NCI-H1105 treated with DMSO at 0.1 percent for 48 hours (cell line): ENCODE results near the gene ACTR5.
"Not testable (repeated sequence)": the region's sequence is repeated elsewhere in the genome, so short reads cannot be mapped to it uniquely, and the experiment has no call there.

ENCODE experiments used
- DNase-seq: peaks from one replicate; lab custom pipeline; 2025; lab: John Stamatoyannopoulos, UW

The ACTR5 gene

DNA sequence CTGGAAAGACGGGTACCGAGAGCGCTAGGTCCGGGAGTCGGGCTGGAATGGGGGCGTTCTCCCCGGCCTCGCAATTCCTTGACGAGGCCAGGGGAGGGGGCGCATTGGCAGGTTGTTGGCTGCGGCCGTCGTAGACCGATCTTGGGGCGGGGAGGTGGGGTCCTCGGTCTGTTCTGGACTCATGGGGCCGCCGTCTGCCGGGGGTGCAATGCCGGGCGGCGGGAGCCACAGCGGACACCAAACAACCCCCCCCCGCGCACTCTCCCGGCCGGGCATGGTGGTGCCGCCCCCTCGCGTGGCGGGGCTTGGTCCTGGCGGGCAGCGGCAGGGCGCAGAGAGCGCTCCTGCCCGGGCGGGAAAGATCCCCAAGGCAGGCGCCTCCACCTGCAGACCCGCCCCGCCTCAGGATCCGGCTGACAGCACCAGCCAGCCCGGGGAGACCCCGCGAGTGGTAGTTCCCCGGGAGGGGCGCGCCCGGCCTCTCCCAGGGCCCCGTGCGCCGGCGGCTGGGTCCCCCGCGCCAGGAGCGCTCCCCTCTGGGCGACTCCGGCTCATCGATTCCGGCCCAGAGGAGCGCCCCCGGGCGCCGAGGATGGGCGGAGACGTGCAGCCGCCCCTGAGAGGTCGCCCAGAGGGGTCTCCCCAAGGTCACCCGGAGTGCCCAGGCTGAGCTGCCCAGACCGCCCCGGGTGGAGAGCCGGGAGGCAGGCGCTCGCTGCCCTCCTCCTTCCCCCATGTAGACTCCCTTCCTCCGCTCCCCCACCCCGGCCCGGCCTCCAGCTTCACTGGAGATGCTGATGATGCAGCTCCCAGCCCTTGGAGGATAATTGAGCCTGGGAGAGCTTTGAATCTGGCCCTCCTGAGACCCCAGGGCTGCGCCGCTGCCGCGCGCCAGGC lies 57.9 kb downstream of the ACTR5 start:
- DNase-seq = peak; percentile 4

DNA sequence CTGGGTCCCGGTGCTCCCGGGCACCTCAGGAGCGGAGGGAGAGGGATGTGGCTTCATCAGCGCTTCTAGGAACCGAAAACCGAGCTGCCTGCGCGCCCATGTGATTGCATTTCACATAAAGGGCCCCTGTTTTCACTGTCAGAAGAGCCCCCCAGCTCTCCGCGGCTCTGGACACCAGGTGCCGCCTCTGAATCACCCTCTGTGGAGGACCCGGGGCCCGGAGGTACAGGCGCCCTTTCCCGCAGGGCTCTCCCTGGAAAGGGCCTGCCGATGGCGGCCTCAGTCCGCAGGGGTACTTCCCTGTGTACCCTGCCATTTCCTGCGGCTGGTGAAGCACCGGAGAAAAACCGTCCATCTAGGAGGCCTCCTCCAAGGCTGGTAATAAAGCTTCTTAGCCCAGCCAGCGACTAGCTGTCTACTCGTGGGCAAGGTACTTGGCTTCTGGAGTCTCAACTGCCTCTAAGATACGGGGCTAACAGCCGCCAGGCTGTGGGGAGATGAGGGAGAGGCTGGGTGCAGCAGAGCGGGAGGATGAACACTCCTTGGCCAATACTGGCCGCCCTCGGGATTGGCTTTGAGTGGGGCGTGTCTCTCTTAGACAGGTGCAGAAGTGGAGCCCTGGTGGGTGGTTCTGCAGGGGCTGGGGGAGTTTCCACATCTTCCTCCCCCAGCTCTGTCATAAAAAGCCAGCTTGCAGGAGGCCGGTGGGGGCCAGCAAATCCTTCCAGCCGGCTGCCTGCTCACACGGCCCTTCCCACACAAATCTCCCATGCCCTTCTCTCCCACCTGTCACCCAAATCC lies 58.8 kb downstream of the ACTR5 start:
- no peak for DNase-seq

DNA sequence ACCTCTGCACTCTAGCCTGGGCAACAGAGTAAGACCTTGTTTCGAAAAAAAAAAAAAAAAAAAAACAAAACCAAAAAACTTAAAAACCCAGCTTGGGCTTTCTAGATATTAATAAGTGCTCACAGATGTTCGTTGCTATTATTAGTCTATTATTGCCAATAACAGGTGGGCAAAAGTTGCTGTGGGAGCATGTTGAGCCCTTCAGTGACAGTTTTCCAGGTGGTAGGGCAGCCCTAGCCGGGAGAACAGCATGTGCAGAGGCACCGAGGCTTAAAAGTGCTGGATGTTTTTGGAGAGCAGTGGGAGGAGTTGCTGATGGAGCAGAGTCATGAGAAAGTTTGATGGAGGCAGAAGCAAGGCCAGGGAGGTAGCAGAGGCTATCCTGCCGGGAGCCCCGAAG lies 61.7 kb downstream of the ACTR5 start:
- no peak for DNase-seq

DNA sequence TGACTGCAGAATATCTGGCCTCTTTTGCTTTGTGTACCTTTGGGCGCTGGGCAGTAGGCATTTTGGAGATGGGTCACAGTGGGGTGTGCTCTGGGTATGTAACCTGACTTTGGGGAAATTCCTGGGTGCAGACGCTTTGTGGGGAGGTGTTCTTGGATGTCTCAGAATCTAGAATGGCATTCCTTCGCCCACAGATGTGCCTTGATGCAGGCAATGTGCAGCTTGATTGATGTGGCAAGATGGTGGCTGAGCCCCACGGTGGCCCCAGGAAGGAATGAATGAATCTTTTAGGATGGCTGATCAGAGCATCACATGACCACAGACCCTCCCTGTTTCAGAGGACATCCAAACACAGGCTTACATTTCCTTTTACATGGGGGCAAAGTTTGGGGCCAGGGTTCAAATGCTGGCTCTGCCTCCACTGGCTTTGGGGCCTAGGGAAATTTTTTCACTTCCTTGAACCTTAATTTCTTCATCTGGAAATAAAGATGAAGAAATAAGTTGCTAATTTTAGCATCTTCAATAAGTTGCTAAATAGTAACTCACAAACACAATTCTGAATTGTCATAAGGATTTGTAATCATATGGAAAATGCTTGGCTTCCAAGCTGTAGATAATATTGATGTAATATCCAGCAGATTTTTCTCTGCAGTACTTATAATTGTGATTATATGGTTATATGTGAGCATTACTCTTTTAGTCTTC lies 62.8 kb downstream of the ACTR5 start:
- no peak for DNase-seq

DNA sequence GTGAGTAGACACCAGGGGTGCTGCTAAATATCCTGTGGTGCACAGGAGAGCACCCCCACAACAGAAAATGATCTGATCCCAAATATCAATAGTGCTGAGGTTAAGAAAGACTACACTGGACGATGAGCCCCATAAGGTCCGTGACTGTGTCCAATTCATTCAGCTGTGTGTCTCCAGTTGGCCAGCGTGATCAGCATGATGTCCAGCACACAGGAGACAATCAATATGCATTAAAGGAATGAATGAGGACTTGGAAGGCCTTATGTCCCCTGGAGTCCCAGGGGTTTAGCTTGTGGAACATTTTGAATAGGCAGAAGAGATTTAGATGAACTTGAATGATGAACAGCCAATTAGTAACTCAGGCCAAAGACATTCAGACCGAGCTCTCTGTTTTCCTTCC lies 63.5 kb downstream of the ACTR5 start:
- DNase-seq = no peak

DNA sequence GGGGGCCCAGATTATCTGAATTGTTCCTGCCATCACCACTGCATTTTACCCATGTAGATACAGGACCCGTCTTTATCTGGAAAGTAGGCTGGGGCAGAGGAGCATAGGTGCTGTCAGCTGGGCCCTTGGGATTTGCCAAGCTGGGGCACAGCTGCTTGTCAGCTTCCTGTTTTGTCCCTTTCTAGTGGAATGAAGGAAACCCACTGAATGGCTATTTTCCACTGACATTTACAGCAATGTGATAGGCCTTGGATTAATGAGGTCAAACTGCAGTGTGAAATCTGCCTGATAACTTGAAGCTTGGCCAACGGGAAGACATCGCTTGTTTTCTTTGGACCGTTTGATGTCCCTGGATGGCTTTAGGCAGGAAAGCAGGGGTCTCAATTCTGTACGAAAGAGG lies 63.9 kb downstream of the ACTR5 start:
- no peak for DNase-seq

DNA sequence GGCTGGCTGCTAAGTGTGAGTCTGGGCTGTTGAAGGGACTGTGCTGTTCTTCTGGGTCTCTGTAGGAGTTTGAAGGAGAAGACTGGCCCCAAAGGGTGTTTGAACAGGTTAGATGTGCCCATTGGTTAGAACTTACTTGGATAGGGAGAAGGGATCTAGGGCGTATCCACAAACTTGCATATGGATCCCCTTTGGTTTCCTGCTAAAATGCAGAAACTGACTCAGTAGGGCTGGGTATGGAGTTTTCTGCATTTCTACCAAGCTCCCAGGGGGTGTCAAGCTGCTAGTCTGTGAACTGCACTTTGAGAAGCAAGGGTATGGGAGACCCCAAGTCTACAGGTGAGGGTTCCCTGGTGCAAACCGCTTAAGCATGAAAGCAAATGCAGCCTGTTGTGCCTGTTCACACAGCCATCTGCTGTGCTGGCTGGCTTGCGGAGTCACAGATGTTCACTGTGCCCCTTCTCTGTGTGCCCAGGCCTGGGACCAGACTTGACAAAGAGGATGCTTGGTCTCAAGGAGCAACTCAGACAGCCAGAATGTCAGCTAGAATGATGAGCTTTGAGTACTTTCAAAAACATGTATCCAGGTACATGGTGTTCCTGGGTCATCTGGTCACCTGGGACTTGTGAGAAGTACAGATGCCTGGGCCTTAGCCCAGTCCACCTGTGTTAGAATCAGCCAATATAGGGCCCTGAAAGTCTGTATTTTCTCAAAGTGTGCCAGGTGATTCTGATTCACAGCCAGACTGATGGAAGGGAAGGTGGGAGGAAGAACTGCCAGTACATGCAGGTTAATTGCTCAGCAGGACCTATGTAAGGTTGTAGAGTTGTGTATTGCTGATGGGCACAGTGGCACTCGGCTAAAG lies 64.7 kb downstream of the ACTR5 start:
- DNase-seq = no peak

DNA sequence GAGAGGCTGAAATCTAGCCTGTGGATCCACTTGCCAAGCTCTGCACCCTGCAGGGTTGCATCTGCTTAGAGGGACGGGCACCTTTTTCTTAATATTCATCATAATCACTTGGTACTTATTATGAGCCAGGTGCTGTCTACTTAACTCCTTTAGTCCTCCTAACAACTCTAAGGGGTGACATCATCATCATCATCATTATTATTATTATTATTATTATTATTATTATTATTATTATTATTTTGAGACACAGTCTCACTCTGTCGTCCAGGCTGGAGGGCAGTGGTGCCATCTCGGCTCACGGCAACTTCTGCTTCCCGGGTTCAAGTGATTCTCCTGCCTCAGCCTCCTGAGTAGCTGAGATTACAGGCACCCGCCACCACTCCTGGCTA lies 65.3 kb downstream of the ACTR5 start:
- not testable (repeated sequence) for DNase-seq

DNA sequence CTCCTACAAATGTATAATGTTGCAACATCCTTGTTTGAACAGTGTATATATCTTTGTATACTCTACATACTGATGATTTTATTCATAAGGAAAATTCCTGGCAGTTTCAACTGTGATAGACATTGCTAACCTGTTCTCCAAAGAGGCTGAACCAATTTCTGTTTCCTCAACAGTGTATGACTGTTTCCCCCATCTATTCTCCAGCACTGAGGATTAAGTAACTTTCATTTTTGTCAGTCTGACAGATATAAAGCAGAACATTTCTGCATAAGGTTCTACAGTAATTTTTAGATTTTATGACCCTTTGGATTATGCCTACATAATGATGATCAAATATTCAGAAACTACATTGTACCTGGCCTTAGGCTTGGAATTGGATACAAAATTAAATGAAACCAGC lies 67.2 kb downstream of the ACTR5 start:
- no peak for DNase-seq

DNA sequence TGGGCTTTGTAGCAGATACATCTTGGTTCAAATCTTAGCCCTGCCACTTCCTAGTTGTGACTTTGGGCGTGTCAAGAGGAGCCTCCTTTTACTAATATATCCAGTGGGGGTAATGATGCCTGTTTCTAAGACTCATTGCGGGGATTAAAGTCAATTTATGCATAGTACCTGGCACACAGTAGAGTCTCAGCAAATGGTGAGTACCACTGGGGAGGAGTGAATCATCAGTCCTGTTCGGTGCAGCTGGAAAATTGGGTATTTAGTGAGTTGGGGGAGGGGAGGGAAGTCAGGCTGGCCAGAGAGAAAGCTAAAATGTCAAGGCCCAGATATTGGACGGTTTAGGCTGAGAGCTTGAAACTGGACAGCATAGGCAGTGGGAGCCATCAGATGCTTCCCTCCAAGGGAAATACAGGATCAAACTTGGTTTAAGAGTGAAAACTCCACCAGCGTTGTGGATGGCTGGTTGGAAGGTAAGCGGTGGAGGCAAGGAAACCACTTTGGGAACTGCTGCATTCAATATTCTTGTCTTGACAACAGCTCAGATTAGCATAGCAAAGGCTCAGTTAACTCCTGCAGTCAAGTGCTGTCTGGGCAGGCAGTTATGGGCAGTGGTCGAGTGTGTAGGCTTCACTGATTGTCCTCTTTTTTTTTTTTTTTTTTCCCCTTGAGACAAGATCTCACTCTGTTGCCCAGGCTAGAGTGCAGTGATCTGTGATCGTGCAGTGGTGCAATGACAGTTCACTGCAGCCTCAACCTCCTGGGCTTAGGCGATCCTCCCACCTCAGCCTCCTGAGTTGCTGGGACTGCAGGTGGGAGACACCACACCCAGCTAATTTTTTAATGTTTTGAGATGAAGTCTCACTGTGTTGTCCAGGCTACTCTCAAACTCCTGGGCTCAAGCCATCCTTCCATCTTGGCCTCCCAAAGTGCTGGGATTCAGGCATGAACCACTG lies 70.1 kb downstream of the ACTR5 start:
- no peak for DNase-seq
